Measurements from ENCODE around the gene TOMM7.

TOMM7 gene

DNA sequence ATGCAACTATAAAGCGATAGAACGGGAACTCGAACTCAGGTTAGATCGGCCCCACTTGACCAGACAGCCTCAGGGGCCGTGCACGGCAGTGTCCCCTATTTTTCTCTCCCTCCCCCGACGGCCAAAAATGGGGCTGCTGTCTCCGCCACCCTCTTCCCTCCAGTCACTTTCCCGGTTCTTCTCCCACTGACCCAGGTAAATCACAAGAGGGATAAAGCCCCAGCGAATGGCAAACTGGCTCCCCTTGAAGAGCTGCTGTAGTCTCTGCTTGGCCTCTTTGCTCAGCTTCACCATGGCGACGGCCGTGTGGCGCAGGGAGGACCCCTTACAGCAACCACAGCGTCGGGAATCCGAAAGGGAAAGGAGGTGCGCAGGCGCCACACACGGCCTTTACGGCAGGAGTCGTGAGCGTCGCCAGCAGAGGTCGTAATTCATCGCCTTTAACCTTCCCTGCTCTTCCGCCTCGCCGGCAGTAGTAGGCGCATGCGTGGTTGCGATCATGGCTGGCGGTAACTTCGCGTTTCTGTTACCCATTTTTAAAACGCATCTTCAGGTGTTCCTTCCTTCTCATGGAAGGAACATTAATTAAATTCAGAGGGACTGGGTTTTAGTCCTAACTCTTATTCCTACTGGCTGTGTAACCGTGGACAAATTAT, at the start of gene TOMM7:
TSS of gene TOMM7 (minus strand) at position 364 of the 656 bp plus-strand sequence. CDS start at position 294, 70 bp downstream.
- DNase-seq (ENCODE audit: low spot score) = peak; percentile 95
- TF ChIP-seq, protein P1, sequence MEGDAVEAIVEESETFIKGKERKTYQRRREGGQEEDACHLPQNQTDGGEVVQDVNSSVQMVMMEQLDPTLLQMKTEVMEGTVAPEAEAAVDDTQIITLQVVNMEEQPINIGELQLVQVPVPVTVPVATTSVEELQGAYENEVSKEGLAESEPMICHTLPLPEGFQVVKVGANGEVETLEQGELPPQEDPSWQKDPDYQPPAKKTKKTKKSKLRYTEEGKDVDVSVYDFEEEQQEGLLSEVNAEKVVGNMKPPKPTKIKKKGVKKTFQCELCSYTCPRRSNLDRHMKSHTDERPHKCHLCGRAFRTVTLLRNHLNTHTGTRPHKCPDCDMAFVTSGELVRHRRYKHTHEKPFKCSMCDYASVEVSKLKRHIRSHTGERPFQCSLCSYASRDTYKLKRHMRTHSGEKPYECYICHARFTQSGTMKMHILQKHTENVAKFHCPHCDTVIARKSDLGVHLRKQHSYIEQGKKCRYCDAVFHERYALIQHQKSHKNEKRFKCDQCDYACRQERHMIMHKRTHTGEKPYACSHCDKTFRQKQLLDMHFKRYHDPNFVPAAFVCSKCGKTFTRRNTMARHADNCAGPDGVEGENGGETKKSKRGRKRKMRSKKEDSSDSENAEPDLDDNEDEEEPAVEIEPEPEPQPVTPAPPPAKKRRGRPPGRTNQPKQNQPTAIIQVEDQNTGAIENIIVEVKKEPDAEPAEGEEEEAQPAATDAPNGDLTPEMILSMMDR (IDR thresholded peaks at IDR 0.05; ENCODE audit: borderline replicate concordance, control extremely low read depth, extremely low read depth, insufficient read depth, missing control alignments) = peak; percentile 39
- in situ Hi-C loops (cut with MboI; ENCODE audit: low sequenced_read_pairs, unreplicated experiment) = no loop called here

- in situ Hi-C loops (cut with MboI; ENCODE audit: low sequenced_read_pairs, unreplicated experiment) = no loop called here
- TF ChIP-seq, protein P1 (IDR thresholded peaks at IDR 0.05; ENCODE audit: borderline replicate concordance, control extremely low read depth, extremely low read depth, insufficient read depth, missing control alignments) = no peak
- DNase-seq (ENCODE audit: low spot score) = peak; percentile 79
These were observed 49.6 kb upstream of the TOMM7 start for GRCh38 chr7:22872096-22872807.

GRCh38 chr7:22871661-22872060, 49.0 kb upstream of the TOMM7 start:
- no peak for DNase-seq (ENCODE audit: low spot score)
- in situ Hi-C loops (cut with MboI; ENCODE audit: low sequenced_read_pairs, unreplicated experiment) = no loop called here
- TF ChIP-seq, protein P1 (IDR thresholded peaks at IDR 0.05; ENCODE audit: borderline replicate concordance, control extremely low read depth, extremely low read depth, insufficient read depth, missing control alignments) = no peak

- no peak for DNase-seq (ENCODE audit: low spot score)
- TF ChIP-seq, protein P1 (IDR thresholded peaks at IDR 0.05; ENCODE audit: borderline replicate concordance, control extremely low read depth, extremely low read depth, insufficient read depth, missing control alignments) = no peak
- in situ Hi-C loops (cut with MboI; ENCODE audit: low sequenced_read_pairs, unreplicated experiment) = no loop called here
These were observed 45.9 kb upstream of the TOMM7 start for GRCh38 chr7:22868509-22868908.

- TF ChIP-seq, protein P1 (IDR thresholded peaks at IDR 0.05; ENCODE audit: borderline replicate concordance, control extremely low read depth, extremely low read depth, insufficient read depth, missing control alignments) = no peak
- in situ Hi-C loops (cut with MboI; ENCODE audit: low sequenced_read_pairs, unreplicated experiment) = no loop called here
- DNase-seq (ENCODE audit: low spot score) = no peak
These were observed 44.9 kb upstream of the TOMM7 start for GRCh38 chr7:22867589-22867988.

GRCh38 chr7:22867003-22867402, 44.4 kb upstream of the TOMM7 start:
- TF ChIP-seq, protein P1 (IDR thresholded peaks at IDR 0.05; ENCODE audit: borderline replicate concordance, control extremely low read depth, extremely low read depth, insufficient read depth, missing control alignments) = no peak
- in situ Hi-C loops (cut with MboI; ENCODE audit: low sequenced_read_pairs, unreplicated experiment) = no loop called here
- DNase-seq (ENCODE audit: low spot score) = no peak
